HUDEP-2 (cell line): Measurements from ENCODE around the gene SLC35G1.

Experiments used
- DNase-seq, 76 experiments: peaks; one replicate each; lab custom pipeline; 2025; ENCODE audit not compliant: unreplicated experiment in 76 of 76; lab: John Stamatoyannopoulos, UW

SLC35G1 gene

GRCh38 chr10:93876381-93876780, 17.4 kb upstream of the SLC35G1 start:
- DNase-seq: no peak

GRCh38 chr10:93879273-93879672, 14.5 kb upstream of the SLC35G1 start:
- DNase-seq: no peak

GRCh38 chr10:93894516-93895378, 969 bp downstream of the SLC35G1 start:
- DNase-seq: peak in 8 of 76 experiments; percentile 1 to 8 (median 4)

- no peak for DNase-seq
Observed at GRCh38 chr10:93897070-93897780, 3.4 kb downstream of the SLC35G1 start.

- DNase-seq: no peak
Observed at GRCh38 chr10:93899109-93899508, 5.3 kb downstream of the SLC35G1 start.

- DNase-seq: no peak
Observed at GRCh38 chr10:93903051-93903450, 9.3 kb downstream of the SLC35G1 start.

- no peak for DNase-seq
Observed at GRCh38 chr10:93904901-93905300, 11.1 kb downstream of the SLC35G1 start.

- DNase-seq: no peak
Observed at GRCh38 chr10:93907059-93907458, 13.3 kb downstream of the SLC35G1 start.

- no peak for DNase-seq
Observed at GRCh38 chr10:93911866-93912265, 18.1 kb downstream of the SLC35G1 start.

- DNase-seq: no peak
Observed at GRCh38 chr10:93912444-93912843, 18.7 kb downstream of the SLC35G1 start.

GRCh38 chr10:93913706-93914105, 19.9 kb downstream of the SLC35G1 start:
- DNase-seq: no peak

- DNase-seq: no peak
Observed at GRCh38 chr10:93915598-93915997, 21.8 kb downstream of the SLC35G1 start.

GRCh38 chr10:93916257-93917063, 22.7 kb downstream of the SLC35G1 start:
- DNase-seq: peak in 1 of 76 experiments; percentile 10

- DNase-seq: no peak
Observed at GRCh38 chr10:93917064-93917391, 23.2 kb downstream of the SLC35G1 start.

- no peak for DNase-seq
Observed at GRCh38 chr10:93917821-93918220, 24.0 kb downstream of the SLC35G1 start.

- DNase-seq: peak in 13 of 76 experiments; percentile 0 to 28 (median 5)
Observed at GRCh38 chr10:93921338-93921737, 27.6 kb downstream of the SLC35G1 start.

- no peak for DNase-seq
Observed at GRCh38 chr10:93926613-93927012, 32.8 kb downstream of the SLC35G1 start.

- DNase-seq: no peak
Observed at GRCh38 chr10:93938140-93938539, 44.4 kb downstream of the SLC35G1 start.

- no peak for DNase-seq
Observed at GRCh38 chr10:93940881-93941280, 47.1 kb downstream of the SLC35G1 start.

- DNase-seq: no peak
Observed at GRCh38 chr10:93941606-93942005, 47.8 kb downstream of the SLC35G1 start.

GRCh38 chr10:93945819-93946218, 52.0 kb downstream of the SLC35G1 start:
- DNase-seq: no peak
